ENCODE measurements around the gene GADD45GIP1.

DNA sequence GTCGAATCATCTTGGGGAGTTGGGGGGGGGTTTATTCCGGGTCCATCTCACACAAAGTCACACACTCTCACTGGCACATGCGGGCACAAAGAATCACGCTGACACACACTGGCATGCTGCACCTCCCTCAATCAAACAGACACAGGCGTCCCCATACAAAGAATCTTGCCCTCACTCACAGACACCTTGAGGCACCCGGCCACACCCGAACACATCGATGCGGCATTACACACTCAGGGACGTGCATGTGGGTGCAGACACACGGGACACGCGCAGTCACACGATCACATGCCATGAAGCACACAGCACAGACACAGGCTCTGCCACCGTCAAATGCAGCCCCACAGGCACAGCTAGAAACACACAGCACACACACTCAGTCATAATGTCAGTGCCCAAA lies 46.1 kb upstream of the GADD45GIP1 start:
- TF ChIP-seq, protein P1, sequence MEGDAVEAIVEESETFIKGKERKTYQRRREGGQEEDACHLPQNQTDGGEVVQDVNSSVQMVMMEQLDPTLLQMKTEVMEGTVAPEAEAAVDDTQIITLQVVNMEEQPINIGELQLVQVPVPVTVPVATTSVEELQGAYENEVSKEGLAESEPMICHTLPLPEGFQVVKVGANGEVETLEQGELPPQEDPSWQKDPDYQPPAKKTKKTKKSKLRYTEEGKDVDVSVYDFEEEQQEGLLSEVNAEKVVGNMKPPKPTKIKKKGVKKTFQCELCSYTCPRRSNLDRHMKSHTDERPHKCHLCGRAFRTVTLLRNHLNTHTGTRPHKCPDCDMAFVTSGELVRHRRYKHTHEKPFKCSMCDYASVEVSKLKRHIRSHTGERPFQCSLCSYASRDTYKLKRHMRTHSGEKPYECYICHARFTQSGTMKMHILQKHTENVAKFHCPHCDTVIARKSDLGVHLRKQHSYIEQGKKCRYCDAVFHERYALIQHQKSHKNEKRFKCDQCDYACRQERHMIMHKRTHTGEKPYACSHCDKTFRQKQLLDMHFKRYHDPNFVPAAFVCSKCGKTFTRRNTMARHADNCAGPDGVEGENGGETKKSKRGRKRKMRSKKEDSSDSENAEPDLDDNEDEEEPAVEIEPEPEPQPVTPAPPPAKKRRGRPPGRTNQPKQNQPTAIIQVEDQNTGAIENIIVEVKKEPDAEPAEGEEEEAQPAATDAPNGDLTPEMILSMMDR (IDR thresholded peaks at IDR 0.05): no peak
- TF ChIP-seq EP300 (IDR thresholded peaks at IDR 0.05): no peak
